HAP-1 (cell line): Measurements from ENCODE around the gene ARHGAP18.

ENCODE experiments used
- DNase-seq, 2 experiments: peaks; one replicate each; pipeline ENCODE4 v3.0.0-alpha.2; 2016 to 2020; ENCODE audit warnings: low spot score in 2 of 2
- H3K27me3 ChIP-seq: fragments of 250-450 bp; sonication (Bioruptor Pico); 2 replicates; pipeline ENCODE4 v1.5.1; 2020; ENCODE audit warnings: low read depth, mild to moderate bottlenecking, moderate library complexity
- H3K36me3 ChIP-seq: fragments of 250-450 bp; sonication (Bioruptor Pico); replicated peaks from 2 replicates; pipeline ENCODE4 v1.5.1; 2020; ENCODE audit warnings: mild to moderate bottlenecking
- H3K4me1 ChIP-seq: fragments of 250-450 bp; sonication (Bioruptor Pico); 2 replicates; pipeline ENCODE4 v1.5.1; 2020; ENCODE audit warnings: mild to moderate bottlenecking
- H3K4me3 ChIP-seq: fragments of 250-450 bp; sonication (Bioruptor Pico); 2 replicates; pipeline ENCODE4 v1.5.1; 2020; ENCODE audit warnings: mild to moderate bottlenecking, moderate library complexity
- H3K9me3 ChIP-seq: fragments of 250-450 bp; sonication (Bioruptor Pico); 2 replicates; pipeline ENCODE4 v1.5.1; 2020; ENCODE audit warnings: mild to moderate bottlenecking, moderate library complexity
- in situ Hi-C: fragments of 300-500 bp; cut with MboI; formaldehyde crosslinking; loops from 3 replicates; pipeline ENCODE4 v1.14.3; 2020; ENCODE audit warnings: low sequenced_read_pairs, inconsistent platforms, mixed read lengths

ARHGAP18 gene

GRCh38 chr6:129736105-129736504, 26.1 kb upstream of the ARHGAP18 start:
- DNase-seq = no peak
- Histone ChIP-seq H3K27me3 (no peaks in the 10 kb centered on the region), H3K4me3 (no peak overlapping the region), H3K4me1 (no peaks in the 10 kb centered on the region), H3K9me3 (no peaks in the 10 kb centered on the region), H3K36me3 (no peaks in the 10 kb centered on the region)
- in situ Hi-C loops = no loop called here

GRCh38 chr6:129733290-129733689, 23.3 kb upstream of the ARHGAP18 start:
- Histone ChIP-seq H3K9me3 (no peaks in the 10 kb centered on the region), H3K4me3 (no peak overlapping the region), H3K27me3 (no peaks in the 10 kb centered on the region), H3K36me3 (no peaks in the 10 kb centered on the region), H3K4me1 (peaks cover 8% of the 10 kb centered on the region)
- DNase-seq = no peak
- in situ Hi-C loops = no loop called here

DNA sequence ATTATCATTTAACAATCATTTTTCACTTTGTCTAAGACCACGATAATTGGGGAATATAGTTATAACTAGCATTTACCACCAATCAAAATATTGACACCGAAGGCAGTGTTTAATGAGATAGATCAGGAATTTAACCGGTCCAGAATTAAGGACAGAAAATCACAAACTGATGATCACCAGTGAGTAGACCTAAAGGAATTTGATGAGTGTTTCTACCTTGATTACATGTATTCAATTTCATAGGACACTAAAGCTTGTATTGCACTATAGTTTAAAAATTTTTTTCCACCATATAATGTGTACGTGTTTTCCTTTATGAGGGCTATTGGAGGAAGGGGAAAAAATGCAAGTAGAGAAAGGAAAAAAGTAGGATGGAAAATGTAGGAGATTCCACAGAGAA, 22.6 kb upstream of the ARHGAP18 start:
- in situ Hi-C loops = no loop called here
- no peak for DNase-seq
- Histone ChIP-seq H3K4me3 (no peak overlapping the region), H3K36me3 (no peaks in the 10 kb centered on the region), H3K9me3 (no peaks in the 10 kb centered on the region), H3K4me1 (peaks cover 8% of the 10 kb centered on the region), H3K27me3 (no peaks in the 10 kb centered on the region)

GRCh38 chr6:129732034-129732433, 22.1 kb upstream of the ARHGAP18 start:
- Histone ChIP-seq H3K36me3 (no peaks in the 10 kb centered on the region), H3K9me3 (no peaks in the 10 kb centered on the region), H3K4me1 (peaks cover 8% of the 10 kb centered on the region), H3K27me3 (no peaks in the 10 kb centered on the region), H3K4me3 (no peak overlapping the region)
- DNase-seq = no peak
- in situ Hi-C loops = no loop called here

DNA sequence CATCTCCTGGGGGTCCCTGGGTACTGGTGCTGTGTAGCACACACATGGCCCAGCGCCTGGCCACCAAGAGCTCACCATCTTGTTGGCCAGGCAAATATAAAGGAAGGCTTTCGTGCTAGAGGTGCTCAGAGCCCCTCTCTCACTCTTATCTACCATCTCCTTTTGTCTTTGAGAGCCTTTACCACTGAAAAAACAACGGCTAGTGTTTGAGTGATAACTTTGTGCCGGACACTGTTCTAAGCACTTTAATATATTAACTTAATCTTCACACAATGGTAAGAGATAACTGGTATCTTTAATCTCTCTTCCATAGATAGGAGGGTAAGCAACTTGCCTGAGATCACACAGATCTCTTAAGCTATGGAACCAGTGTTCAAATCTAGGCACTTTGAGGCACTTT, 21.5 kb upstream of the ARHGAP18 start:
- Histone ChIP-seq H3K27me3 (no peaks in the 10 kb centered on the region), H3K4me3 (no peak overlapping the region), H3K4me1 (peaks cover 8% of the 10 kb centered on the region), H3K36me3 (no peaks in the 10 kb centered on the region), H3K9me3 (no peaks in the 10 kb centered on the region)
- no peak for DNase-seq
- in situ Hi-C loops = no loop called here

DNA sequence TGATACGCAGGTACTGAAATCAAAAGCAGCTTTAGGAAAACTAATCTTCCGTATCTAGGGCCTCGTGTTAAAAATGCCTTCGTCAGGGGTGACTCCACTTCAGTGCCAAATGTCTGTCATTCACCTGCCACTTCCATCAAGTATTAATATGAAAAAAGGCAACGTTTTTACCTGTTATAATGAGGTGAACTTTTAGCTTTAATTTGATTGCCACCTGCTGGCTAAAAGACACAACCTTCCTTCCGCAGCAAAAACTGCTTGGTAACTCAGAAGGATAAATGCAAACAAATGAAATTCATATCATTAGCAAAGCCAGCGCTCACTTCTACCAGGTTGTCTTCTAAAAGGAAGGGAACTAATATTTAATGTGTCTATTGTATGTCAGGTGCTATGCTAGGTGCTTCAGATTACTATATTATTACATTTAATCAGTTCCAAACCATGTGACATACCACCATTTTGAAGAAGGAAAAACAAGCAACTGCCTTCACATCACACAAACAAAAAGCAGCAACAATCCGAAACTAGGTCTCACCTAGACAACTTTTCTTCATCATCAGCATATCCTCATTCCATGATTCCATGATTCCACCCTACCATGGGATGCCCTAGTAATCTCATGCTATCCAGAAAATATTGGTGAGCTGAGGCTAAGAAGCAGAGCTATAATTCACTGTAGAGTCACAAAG, 20.6 kb upstream of the ARHGAP18 start:
- DNase-seq = peak; percentile 27 to 56
- in situ Hi-C loops = no loop called here
- H3K4me3 ChIP-seq = no peak overlapping the region

DNA sequence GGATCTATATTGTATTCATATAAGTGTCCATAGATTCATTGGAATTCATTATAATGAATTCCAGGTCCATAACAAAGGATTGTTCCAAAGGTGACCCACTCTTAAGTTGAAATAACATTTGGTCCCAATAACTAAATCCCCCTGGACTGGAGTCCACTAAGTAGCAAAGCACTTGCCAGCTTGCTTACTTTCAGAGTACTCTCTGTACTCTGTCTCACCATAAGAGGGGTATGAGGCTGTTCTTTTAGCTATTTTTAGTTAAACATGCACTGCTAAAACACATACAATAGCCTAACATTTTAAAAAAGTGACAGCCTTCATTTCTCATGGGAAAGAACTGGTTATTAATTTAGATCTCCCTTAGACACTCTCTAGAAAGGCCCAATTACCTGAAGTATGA, 16.7 kb upstream of the ARHGAP18 start:
- no peaks in the 10 kb centered on the region for H3K9me3 ChIP-seq
- no peaks in the 10 kb centered on the region for H3K36me3 ChIP-seq
- H3K27me3 ChIP-seq = no peaks in the 10 kb centered on the region
- in situ Hi-C loops = loop anchor here (10.0 kb wide), 1 partner anchor 122 kb away; no protein-coding TSS in a partner anchor
- no peak overlapping the region for H3K4me3 ChIP-seq
- DNase-seq = no peak
- H3K4me1 ChIP-seq = peaks cover 8% of the 10 kb centered on the region

More for the DNA sequence above, 20.6 kb upstream of the ARHGAP18 start:
- peaks cover 8% of the 10 kb centered on the region for H3K4me1 ChIP-seq
- H3K9me3 ChIP-seq = no peaks in the 10 kb centered on the region
- no peaks in the 10 kb centered on the region for H3K27me3 ChIP-seq
- H3K36me3 ChIP-seq = no peaks in the 10 kb centered on the region

- no peak for DNase-seq
- Histone ChIP-seq H3K9me3 (no peaks in the 10 kb centered on the region), H3K36me3 (no peaks in the 10 kb centered on the region), H3K4me3 (no peak overlapping the region), H3K27me3 (no peaks in the 10 kb centered on the region), H3K4me1 (peaks cover 4% of the 10 kb centered on the region)
- in situ Hi-C loops = loop anchor here (10.0 kb wide), 1 partner anchor 121 kb away; no protein-coding TSS in a partner anchor
Measured at GRCh38 chr6:129725341-129725740, 15.4 kb upstream of the ARHGAP18 start.

DNA sequence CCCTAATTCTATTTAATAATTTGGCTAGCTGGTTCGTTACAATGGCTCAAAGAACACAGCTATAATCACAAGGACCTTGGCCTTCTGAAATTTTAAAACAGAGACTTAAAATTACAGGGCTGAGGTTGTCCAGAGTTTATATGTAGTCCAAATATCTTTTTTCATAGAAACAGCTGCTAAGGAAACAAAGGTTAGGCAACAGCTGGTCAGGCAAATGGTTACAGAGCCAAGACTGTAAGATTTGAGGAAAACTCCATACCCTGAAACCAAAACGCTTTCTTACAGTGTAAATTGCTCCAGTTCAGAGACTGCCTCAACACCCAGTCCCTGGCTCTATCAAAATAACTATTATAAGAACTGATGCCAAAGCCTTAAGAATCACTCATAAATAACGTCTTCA, 9.7 kb upstream of the ARHGAP18 start:
- in situ Hi-C loops = loop anchor here (10.0 kb wide), 1 partner anchor 115 kb away; no protein-coding TSS in a partner anchor
- H3K9me3 ChIP-seq = no peaks in the 10 kb centered on the region
- H3K36me3 ChIP-seq = no peaks in the 10 kb centered on the region
- H3K27me3 ChIP-seq = no peaks in the 10 kb centered on the region
- H3K4me3 ChIP-seq = no peak overlapping the region
- DNase-seq = no peak
- peaks cover 3% of the 10 kb centered on the region; the same call in 1 of the 2 replicates for H3K4me1 ChIP-seq

DNA sequence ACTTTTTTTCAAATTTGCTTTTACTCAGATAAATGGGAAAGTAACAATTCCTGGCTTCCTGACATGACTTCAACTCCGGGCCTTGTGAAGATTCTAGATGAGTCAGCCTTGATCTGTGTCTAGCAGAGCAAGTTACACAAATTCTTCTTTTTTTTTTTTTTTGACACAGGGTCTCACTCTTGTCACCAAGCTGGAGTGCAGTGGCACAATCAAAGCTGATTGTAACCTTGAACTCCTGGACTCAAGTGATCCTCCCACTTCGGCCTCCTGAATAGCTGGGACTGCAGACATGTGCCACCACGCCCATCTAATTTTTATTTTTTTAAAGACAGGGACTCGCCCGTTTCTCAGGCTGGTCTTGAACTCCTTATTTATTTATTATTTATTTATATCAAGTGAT, 7.3 kb upstream of the ARHGAP18 start:
- Histone ChIP-seq H3K36me3 (no peaks in the 10 kb centered on the region), H3K9me3 (no peaks in the 10 kb centered on the region), H3K27me3 (no peaks in the 10 kb centered on the region), H3K4me3 (no peak overlapping the region), H3K4me1 (peaks cover 3% of the 10 kb centered on the region; the same call in 1 of the 2 replicates)
- in situ Hi-C loops = no loop called here
- no peak for DNase-seq

DNA sequence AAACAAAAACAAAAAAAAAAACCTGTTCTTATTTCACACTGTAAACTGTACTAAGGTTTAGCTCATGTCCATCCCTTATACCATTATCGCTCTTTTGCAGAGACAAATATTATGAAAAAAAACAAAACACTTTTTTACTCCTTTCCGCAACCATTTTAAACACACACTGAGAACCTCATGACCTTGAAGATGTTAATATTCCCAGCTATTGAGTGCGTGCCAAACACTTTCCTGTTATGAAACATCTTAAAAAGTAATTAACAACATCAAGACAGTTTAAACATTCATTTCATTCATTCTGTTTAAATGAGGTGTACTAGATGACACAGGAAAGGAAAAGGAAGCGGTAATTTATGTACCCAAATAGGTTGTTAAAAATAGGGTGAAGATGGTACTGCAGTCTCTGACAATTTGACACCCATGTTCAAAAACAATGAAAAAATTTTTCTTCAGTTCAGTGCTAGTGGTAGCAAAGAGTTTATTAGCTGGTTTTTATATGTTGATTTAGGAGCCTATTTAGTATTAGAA, 3.9 kb upstream of the ARHGAP18 start:
- Histone ChIP-seq H3K27me3 (no peaks in the 10 kb centered on the region), H3K4me1 (peaks cover 18% of the 10 kb centered on the region), H3K4me3 (no peak overlapping the region), H3K9me3 (no peaks in the 10 kb centered on the region), H3K36me3 (no peaks in the 10 kb centered on the region)
- in situ Hi-C loops = no loop called here
- DNase-seq = no peak

DNA sequence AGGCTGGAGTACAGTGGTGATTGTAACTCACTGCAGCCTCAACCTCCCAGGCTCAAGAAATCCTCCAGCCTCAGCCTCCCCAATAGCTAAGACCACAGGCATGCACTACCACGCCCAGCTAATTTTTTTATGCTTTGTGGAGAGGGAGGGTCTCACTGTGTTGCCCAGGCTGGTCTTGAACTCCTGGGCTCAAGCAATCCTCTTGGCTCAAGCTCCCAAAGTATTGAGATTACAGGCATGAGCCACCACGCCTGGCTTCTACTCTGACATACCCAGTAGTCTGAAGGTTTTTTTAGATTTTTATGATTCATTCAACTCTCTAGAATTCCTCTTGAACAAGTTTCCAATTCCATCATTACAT, 1.3 kb upstream of the ARHGAP18 start:
- no peaks in the 10 kb centered on the region; the same call in 1 of the 2 replicates for H3K36me3 ChIP-seq
- peaks cover 29% of the 10 kb centered on the region for H3K4me1 ChIP-seq
- in situ Hi-C loops = no loop called here
- DNase-seq = peak in 1 of 2 experiments; percentile 37
- no peak overlapping the region for H3K4me3 ChIP-seq
- no peaks in the 10 kb centered on the region for H3K27me3 ChIP-seq
- no peaks in the 10 kb centered on the region for H3K9me3 ChIP-seq

GRCh38 chr6:129710450-129711270, 683 bp upstream of the ARHGAP18 start:
- in situ Hi-C loops = no loop called here
- no peaks in the 10 kb centered on the region for H3K27me3 ChIP-seq
- H3K36me3 ChIP-seq = no peaks in the 10 kb centered on the region; the same call in 1 of the 2 replicates
- H3K4me1 ChIP-seq = peaks cover 31% of the 10 kb centered on the region
- no peaks in the 10 kb centered on the region for H3K9me3 ChIP-seq
- peak; percentile 46 to 96 for DNase-seq
- peak overlapping the region; percentile 48 for H3K4me3 ChIP-seq

- in situ Hi-C loops = no loop called here
- peak; percentile 52 to 57 for DNase-seq
Measured at GRCh38 chr6:129709196-129709768, 695 bp downstream of the ARHGAP18 start.

More at GRCh38 chr6:129709196-129709768, 695 bp downstream of the ARHGAP18 start:
- Histone ChIP-seq H3K27me3 (no peaks in the 10 kb centered on the region), H3K4me3 (peak overlapping the region; percentile 48), H3K36me3 (no peaks in the 10 kb centered on the region; the same call in 1 of the 2 replicates), H3K9me3 (no peaks in the 10 kb centered on the region), H3K4me1 (peaks cover 30% of the 10 kb centered on the region)
